Measurements from ENCODE around the gene FEM1A. TPM values are rescaled to one million over a fixed set of nuclear protein-coding genes. Genes with fewer than 3 reads are reported as not detected.

Gene FEM1A
- total RNA-seq, 1 donor from 2014 or later: 16.2 TPM

DNA sequence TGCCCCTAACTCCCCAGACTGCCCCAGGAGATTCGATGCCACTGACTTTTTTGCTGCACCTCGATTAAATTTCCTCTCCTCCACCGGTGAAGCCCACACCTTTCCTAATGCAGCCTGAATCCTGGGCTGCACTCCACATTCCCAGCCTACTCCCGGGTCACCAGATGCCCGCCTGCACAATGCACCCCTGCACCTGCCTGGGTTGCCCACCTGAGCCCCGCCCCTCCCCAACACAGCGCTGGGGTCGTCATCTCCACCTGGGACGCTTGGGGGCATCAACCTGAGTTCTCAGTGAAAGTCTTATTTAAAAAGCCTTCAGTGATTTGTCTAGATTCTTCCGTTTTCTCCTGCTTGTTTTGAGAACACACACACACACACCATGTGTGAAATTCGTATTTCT lies 43.3 kb upstream of the FEM1A start:
- no peaks in the 10 kb centered on the region for H3K36me3 ChIP-seq
- DNase-seq (ENCODE audit: extremely low spot score in 2 of 2): no peak
- peaks cover 16% of the 10 kb centered on the region for H3K4me1 ChIP-seq
- TF ChIP-seq, protein P1, sequence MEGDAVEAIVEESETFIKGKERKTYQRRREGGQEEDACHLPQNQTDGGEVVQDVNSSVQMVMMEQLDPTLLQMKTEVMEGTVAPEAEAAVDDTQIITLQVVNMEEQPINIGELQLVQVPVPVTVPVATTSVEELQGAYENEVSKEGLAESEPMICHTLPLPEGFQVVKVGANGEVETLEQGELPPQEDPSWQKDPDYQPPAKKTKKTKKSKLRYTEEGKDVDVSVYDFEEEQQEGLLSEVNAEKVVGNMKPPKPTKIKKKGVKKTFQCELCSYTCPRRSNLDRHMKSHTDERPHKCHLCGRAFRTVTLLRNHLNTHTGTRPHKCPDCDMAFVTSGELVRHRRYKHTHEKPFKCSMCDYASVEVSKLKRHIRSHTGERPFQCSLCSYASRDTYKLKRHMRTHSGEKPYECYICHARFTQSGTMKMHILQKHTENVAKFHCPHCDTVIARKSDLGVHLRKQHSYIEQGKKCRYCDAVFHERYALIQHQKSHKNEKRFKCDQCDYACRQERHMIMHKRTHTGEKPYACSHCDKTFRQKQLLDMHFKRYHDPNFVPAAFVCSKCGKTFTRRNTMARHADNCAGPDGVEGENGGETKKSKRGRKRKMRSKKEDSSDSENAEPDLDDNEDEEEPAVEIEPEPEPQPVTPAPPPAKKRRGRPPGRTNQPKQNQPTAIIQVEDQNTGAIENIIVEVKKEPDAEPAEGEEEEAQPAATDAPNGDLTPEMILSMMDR (IDR thresholded peaks at IDR 0.05): no peak
- TF ChIP-seq POLR2AphosphoS5 (IDR thresholded peaks at IDR 0.05; ENCODE audit: insufficient read depth in 1 of 2, low read depth in 1 of 2) (no peak), POLR2A (IDR thresholded peaks at IDR 0.05) (no peak)
- no peaks in the 10 kb centered on the region for H3K9me3 ChIP-seq
- H3K27me3 ChIP-seq: no peaks in the 10 kb centered on the region
- intact Hi-C loops (cut with DNase I): no loop called here
- no peak overlapping the region for H3K27ac ChIP-seq
- H3K4me3 ChIP-seq: no peak overlapping the region

DNA sequence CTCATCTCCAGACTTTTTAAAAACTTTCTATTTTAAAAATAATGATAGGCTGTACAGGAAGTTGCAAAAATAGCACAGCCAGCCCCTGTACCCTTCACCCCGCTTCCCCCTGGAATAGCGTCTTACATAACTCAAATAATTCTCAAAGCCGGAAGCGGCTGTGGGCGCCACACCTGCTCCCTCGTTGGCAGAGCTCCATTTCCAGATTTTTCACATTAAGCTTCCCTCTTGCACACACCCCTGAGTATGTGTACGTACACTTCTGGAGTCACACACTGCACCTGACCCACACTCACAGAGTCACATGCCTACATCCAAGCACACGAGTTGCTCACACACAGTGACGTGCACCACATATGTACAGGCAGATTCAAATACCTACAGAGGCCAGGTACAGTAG lies 42.9 kb upstream of the FEM1A start:
- Histone ChIP-seq H3K27me3 (no peaks in the 10 kb centered on the region), H3K4me3 (no peak overlapping the region), H3K27ac (no peak overlapping the region), H3K36me3 (no peaks in the 10 kb centered on the region), H3K9me3 (no peaks in the 10 kb centered on the region), H3K4me1 (peaks cover 16% of the 10 kb centered on the region)
- DNase-seq (ENCODE audit: extremely low spot score in 2 of 2): no peak
- TF ChIP-seq POLR2A (IDR thresholded peaks at IDR 0.05) (no peak), POLR2AphosphoS5 (IDR thresholded peaks at IDR 0.05; ENCODE audit: insufficient read depth in 1 of 2, low read depth in 1 of 2) (no peak)
- TF ChIP-seq, protein P1 (IDR thresholded peaks at IDR 0.05): no peak
- intact Hi-C loops (cut with DNase I): no loop called here

GRCh38 chr19:4749870-4750590 lies 41.5 kb upstream of the FEM1A start:
- Histone ChIP-seq H3K9me3 (no peaks in the 10 kb centered on the region), H3K27me3 (no peaks in the 10 kb centered on the region), H3K4me1 (peaks cover 6% of the 10 kb centered on the region), H3K27ac (no peak overlapping the region), H3K4me3 (no peak overlapping the region), H3K36me3 (no peaks in the 10 kb centered on the region)
- no peak for DNase-seq (ENCODE audit: extremely low spot score in 2 of 2)
- intact Hi-C loops (cut with DNase I): no loop called here
- TF ChIP-seq POLR2A (IDR thresholded peaks at IDR 0.05) (no peak), POLR2AphosphoS5 (IDR thresholded peaks at IDR 0.05; ENCODE audit: insufficient read depth in 1 of 2, low read depth in 1 of 2) (no peak)
- TF ChIP-seq, protein P1 (IDR thresholded peaks at IDR 0.05): no peak

- Histone ChIP-seq H3K9me3 (no peaks in the 10 kb centered on the region), H3K27ac (no peak overlapping the region), H3K4me3 (no peak overlapping the region), H3K27me3 (no peaks in the 10 kb centered on the region), H3K36me3 (no peaks in the 10 kb centered on the region), H3K4me1 (no peaks in the 10 kb centered on the region)
- DNase-seq (ENCODE audit: extremely low spot score in 2 of 2): no peak
- TF ChIP-seq POLR2A (IDR thresholded peaks at IDR 0.05): no peak
- no peak for TF ChIP-seq POLR2AphosphoS5 (IDR thresholded peaks at IDR 0.05; ENCODE audit: insufficient read depth in 1 of 2, low read depth in 1 of 2)
- TF ChIP-seq, protein P1 (IDR thresholded peaks at IDR 0.05): no peak
- intact Hi-C loops (cut with DNase I): no loop called here
These were observed 37.3 kb upstream of the FEM1A start for GRCh38 chr19:4754248-4754647.

GRCh38 chr19:4755459-4755858 lies 36.1 kb upstream of the FEM1A start:
- no peak for DNase-seq (ENCODE audit: extremely low spot score in 2 of 2)
- H3K4me1 ChIP-seq: peaks cover 8% of the 10 kb centered on the region
- H3K4me3 ChIP-seq: no peak overlapping the region
- no peak overlapping the region for H3K27ac ChIP-seq
- TF ChIP-seq, protein P1 (IDR thresholded peaks at IDR 0.05): no peak
- no peak for TF ChIP-seq POLR2A (IDR thresholded peaks at IDR 0.05)
- TF ChIP-seq POLR2AphosphoS5 (IDR thresholded peaks at IDR 0.05; ENCODE audit: insufficient read depth in 1 of 2, low read depth in 1 of 2): no peak
- no peaks in the 10 kb centered on the region for H3K9me3 ChIP-seq
- H3K36me3 ChIP-seq: no peaks in the 10 kb centered on the region
- intact Hi-C loops (cut with DNase I): no loop called here
- H3K27me3 ChIP-seq: no peaks in the 10 kb centered on the region
